ENCODE data around the gene PLXDC1. TPM values are rescaled to one million over a fixed set of nuclear protein-coding genes. Genes with fewer than 3 reads are reported as not detected.
A peak's percentile ranks its signal among the peaks of the same experiment; 100 is the strongest.

PLXDC1 gene
- total and polyA plus RNA-seq, 2 donors (not counting 1 experiment from before 2014, with no cell fraction given), result 5.8 to 6.3 TPM

GRCh38 chr17:39062846-39063680 is 88.4 kb downstream of the PLXDC1 start:
- H3K4me2 ChIP-seq (ENCODE audit: extremely low read depth, insufficient read depth, low read length), result no peak overlapping the region
- H3K27ac ChIP-seq (ENCODE audit: insufficient read depth, low read length), result no peak overlapping the region
- peak in 1 of 2 donors; percentile 78 for DNase-seq (ENCODE audit: low read depth in 2 of 2)

GRCh38 chr17:39058524-39058923 is 92.9 kb downstream of the PLXDC1 start:
- no peaks in the 10 kb centered on the region for H3K9me3 ChIP-seq (ENCODE audit: control insufficient read depth, insufficient read depth, low read depth, low read length)
- no peaks in the 10 kb centered on the region for H3K79me2 ChIP-seq (ENCODE audit: control insufficient read depth, insufficient read depth, low read length)
- TF ChIP-seq EZH2 (IDR thresholded peaks at IDR 0.05; ENCODE audit: low read length, missing control alignments) (no peak), CTCF (conservative IDR thresholded peaks at IDR 0.05 in 1 of 2, IDR thresholded peaks at IDR 0.05 in 1 of 2; ENCODE audit: low read depth in 1 of 2, low read length in 2 of 2) (no peak)

More at GRCh38 chr17:39062846-39063680, 88.4 kb downstream of the PLXDC1 start:
- Histone ChIP-seq H3K79me2 (ENCODE audit: control insufficient read depth, insufficient read depth, low read length) (no peaks in the 10 kb centered on the region), H3K9me3 (ENCODE audit: control insufficient read depth, insufficient read depth, low read depth, low read length) (no peaks in the 10 kb centered on the region), H3K4me3 (replicated peaks in 1 of 4; ENCODE audit: control extremely low read depth in 1 of 4, insufficient read depth in 1 of 4, low read depth in 3 of 4, low read length in 4 of 4) (no peak overlapping the region), H3K4me1 (ENCODE audit: control insufficient read depth, extremely low read depth, insufficient read depth, low read length) (peaks cover 12% of the 10 kb centered on the region), H3K36me3 (ENCODE audit: control insufficient read depth, insufficient read depth, low read length) (no peaks in the 10 kb centered on the region), H2AFZ (ENCODE audit: low read length) (no peak overlapping the region), H3K27me3 (ENCODE audit: control insufficient read depth, insufficient read depth, low read length) (no peaks in the 10 kb centered on the region), H3K9ac (ENCODE audit: insufficient read depth, low read length) (no peak overlapping the region), H4K20me1 (ENCODE audit: control insufficient read depth, extremely low read depth, insufficient read depth, low read length) (no peaks in the 10 kb centered on the region)
- TF ChIP-seq EZH2 (IDR thresholded peaks at IDR 0.05; ENCODE audit: low read length, missing control alignments), result no peak
- no peak for TF ChIP-seq CTCF (conservative IDR thresholded peaks at IDR 0.05 in 1 of 2, IDR thresholded peaks at IDR 0.05 in 1 of 2; ENCODE audit: low read depth in 1 of 2, low read length in 2 of 2)

GRCh38 chr17:39057701-39058206 is 93.7 kb downstream of the PLXDC1 start:
- H3K27me3 ChIP-seq (ENCODE audit: control insufficient read depth, insufficient read depth, low read length), result peaks cover 3% of the 10 kb centered on the region
- H3K4me3 ChIP-seq (replicated peaks in 1 of 4; ENCODE audit: control extremely low read depth in 1 of 4, insufficient read depth in 1 of 4, low read depth in 3 of 4, low read length in 4 of 4), result peak overlapping the region in 3 of 4 experiments; percentile 72 to 85 (median 74)
- no peaks in the 10 kb centered on the region for H4K20me1 ChIP-seq (ENCODE audit: control insufficient read depth, extremely low read depth, insufficient read depth, low read length)
- H3K9ac ChIP-seq (ENCODE audit: insufficient read depth, low read length), result no peak overlapping the region
- H3K9me3 ChIP-seq (ENCODE audit: control insufficient read depth, insufficient read depth, low read depth, low read length), result no peaks in the 10 kb centered on the region
- no peaks in the 10 kb centered on the region for H3K36me3 ChIP-seq (ENCODE audit: control insufficient read depth, insufficient read depth, low read length)
- TF ChIP-seq CTCF (conservative IDR thresholded peaks at IDR 0.05 in 1 of 2, IDR thresholded peaks at IDR 0.05 in 1 of 2; ENCODE audit: low read depth in 1 of 2, low read length in 2 of 2), result no peak
- no peak for TF ChIP-seq EZH2 (IDR thresholded peaks at IDR 0.05; ENCODE audit: low read length, missing control alignments)
- H3K79me2 ChIP-seq (ENCODE audit: control insufficient read depth, insufficient read depth, low read length), result no peaks in the 10 kb centered on the region
- no peak overlapping the region for H3K27ac ChIP-seq (ENCODE audit: insufficient read depth, low read length)
- H3K4me2 ChIP-seq (ENCODE audit: extremely low read depth, insufficient read depth, low read length), result peak overlapping the region; percentile 87
- DNase-seq (ENCODE audit: low read depth in 2 of 2), result peak in 1 of 2 donors; percentile 18
- H2AFZ ChIP-seq (ENCODE audit: low read length), result no peak overlapping the region
- peaks cover under 1% of the 10 kb centered on the region for H3K4me1 ChIP-seq (ENCODE audit: control insufficient read depth, extremely low read depth, insufficient read depth, low read length)

More at GRCh38 chr17:39058524-39058923, 92.9 kb downstream of the PLXDC1 start:
- Histone ChIP-seq H3K27ac (ENCODE audit: insufficient read depth, low read length) (no peak overlapping the region), H3K4me3 (replicated peaks in 1 of 4; ENCODE audit: control extremely low read depth in 1 of 4, insufficient read depth in 1 of 4, low read depth in 3 of 4, low read length in 4 of 4) (no peak overlapping the region), H3K4me2 (ENCODE audit: extremely low read depth, insufficient read depth, low read length) (no peak overlapping the region), H2AFZ (ENCODE audit: low read length) (no peak overlapping the region), H3K9ac (ENCODE audit: insufficient read depth, low read length) (no peak overlapping the region), H4K20me1 (ENCODE audit: control insufficient read depth, extremely low read depth, insufficient read depth, low read length) (no peaks in the 10 kb centered on the region), H3K36me3 (ENCODE audit: control insufficient read depth, insufficient read depth, low read length) (no peaks in the 10 kb centered on the region), H3K27me3 (ENCODE audit: control insufficient read depth, insufficient read depth, low read length) (no peaks in the 10 kb centered on the region), H3K4me1 (ENCODE audit: control insufficient read depth, extremely low read depth, insufficient read depth, low read length) (peaks cover 3% of the 10 kb centered on the region)
- DNase-seq (ENCODE audit: low read depth in 2 of 2), result no peak

Data from fibroblast of lung (primary cell).